HG03354 (cell line): ENCODE data around the gene MAEA.

Experiments
- ATAC-seq: cut with Tn5 transposase; IDR thresholded peaks from one replicate; pipeline ENCODE4 v1.9.1; 2021; ENCODE audit warnings: mild to moderate bottlenecking; ENCODE audit not compliant: unreplicated experiment, poor library complexity, severe bottlenecking

Gene MAEA

DNA sequence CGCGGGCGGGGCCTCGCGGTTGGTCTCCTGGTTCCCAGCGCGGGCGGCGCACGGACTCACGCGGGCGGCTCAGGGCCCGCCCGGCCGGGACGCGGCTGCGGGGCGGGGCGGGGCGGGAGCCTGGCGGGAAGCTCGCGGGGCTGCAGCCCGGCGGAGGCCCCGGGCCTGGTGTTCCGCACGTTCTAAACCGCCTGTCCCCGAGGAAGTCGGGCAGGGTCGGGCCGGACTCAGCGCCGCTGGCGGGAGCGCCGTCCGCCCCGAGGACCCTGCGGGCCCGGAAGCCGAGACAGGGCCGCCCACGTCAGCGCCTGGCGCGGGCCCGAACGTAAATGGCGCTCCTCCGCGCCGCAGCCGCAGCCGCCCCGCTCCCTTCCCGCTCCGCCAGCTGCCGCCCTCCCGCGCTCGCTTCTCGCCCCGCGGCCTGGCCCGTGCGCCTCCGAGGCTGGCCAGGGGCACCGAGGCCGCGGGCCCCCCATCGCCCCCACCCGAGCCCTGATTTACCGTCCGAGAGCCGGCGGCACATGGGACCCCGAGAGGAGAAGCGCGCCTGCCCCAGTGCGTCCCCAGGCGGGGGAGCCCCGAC lies 40.5 kb upstream of the MAEA start:
- ATAC-seq, result peak; percentile 64

DNA sequence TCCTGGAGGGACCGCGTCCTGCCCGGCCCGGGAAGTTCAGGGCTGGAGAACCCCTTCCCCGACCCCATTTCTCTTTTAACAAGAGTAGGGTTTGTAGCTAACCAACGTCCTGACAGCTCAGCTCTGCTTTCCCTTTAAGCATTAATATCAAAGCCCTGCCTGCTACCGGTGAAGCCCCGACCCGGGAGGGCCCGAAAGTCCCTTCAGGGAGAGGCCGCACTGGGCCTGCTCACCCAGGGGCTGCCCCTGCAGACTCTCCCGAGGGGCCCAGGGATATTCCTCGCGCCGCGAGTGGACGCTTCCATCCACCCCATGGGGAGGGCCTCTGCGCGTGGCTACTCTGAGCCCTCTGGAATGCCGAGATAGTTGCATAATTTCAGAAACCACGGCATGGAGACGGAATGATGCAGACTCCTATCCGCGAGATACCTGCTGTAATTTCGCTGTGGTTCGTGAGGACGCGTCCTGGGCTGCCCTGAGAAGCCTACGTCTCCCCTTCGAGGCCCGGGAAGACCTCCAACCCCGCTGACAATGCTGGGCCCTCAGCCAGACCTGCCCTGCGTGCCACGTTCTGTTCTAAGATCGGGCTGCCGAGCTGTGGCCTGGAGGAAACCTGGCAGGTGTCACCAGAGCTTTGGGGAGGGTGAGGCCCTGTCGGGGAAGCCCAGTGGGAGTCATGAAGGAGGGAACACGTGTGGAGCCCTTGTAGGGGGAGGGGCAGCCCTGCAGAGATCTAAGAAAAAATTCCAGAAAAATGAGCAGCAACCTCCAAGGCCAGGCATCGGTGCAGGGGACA lies 39.8 kb upstream of the MAEA start:
- ATAC-seq, result peak; percentile 5

DNA sequence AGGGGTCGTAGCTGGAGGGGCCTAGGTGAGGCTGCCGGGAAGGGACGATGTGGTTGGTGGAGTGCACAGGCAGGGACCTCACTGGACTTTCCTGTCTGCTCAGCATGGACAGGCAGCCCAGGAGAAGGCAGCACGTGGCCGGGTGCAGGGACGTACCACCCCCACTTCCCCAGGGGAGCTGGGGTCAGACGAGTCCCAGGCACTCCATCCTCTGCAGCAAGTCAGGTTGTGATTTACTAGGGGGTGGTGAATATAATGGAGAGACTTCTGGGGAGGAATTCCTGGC lies 39.2 kb upstream of the MAEA start:
- ATAC-seq, result no peak

DNA sequence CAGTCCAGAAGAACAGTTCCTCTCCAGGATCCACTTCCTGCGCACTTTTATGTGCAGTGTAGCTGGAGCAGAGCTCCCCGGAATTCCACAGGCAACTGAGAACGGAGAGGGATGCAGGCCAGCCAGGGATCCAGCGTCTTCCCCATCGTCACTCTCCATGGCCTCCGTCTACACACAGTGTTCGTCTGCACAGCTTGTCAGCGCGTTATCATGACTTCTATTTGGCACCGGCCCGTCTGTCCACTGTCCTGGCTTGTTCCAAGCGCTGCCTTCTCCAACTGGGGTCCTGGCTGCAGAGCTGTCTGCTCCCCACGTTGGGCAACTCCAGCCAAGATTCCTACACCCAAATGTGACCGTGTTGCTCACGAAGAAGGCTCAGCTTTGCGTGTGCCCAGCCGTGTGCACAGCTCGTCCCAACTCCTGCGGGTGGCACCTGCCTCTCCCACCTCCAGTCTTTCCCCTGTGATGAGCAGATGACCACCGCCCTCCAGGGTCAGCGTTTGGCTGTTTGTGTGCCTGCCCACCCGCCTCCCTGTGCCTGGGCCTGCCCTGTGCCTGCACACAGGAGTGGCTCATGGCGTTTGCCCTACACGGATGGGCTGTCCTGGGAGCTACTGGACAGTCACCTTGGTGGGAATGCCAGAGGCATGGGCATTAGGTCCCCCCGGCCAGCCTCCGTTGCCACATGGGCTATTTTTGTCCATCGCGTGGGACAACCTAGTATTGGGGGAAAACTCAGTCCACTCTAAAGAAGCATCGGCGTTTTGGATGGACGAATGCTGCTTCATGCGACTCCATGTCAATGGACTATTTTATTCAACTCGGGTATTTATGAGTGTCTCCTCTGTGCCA lies 38.5 kb upstream of the MAEA start:
- ATAC-seq, result no peak

DNA sequence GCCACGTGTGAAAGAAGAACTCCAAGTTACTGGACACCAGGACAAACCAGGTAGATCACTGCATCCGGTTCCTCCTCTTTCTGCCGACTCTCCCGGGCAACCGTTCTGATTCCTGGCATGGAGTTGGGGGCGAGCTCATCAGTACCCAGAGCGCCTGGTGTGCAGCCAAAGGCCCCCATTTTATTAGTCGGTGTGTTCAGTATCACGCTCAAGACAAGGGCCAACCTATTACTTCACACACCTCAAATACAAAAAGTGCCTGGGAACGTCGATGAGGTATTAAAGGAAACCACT lies 38.0 kb upstream of the MAEA start:
- no peak for ATAC-seq

DNA sequence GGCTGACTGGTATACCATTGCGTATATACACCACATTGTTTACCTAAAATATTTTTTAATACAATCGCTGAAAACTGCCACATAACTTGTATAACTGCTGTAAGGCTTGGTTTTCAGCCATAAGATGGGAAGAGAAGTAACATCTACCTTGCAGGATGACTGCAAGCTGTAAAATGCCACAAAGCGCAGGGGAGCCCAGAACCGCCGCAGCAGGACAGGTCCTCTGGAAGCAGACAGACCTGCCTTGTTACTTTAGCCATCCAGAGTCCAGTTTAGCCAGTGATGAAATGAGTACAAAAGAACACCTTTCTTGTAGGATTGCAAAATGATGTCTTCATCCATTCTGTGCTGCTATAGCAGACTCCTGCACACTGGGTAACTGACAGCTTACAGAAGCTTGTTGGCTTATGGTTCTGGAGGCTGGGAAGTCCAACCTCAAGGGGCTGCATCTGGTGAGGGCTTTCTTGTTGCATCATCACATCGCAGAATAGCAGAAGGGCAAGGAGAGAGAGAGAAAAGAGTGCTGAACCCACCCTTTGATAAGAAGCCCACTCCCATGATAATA lies 36.7 kb upstream of the MAEA start:
- no peak for ATAC-seq

DNA sequence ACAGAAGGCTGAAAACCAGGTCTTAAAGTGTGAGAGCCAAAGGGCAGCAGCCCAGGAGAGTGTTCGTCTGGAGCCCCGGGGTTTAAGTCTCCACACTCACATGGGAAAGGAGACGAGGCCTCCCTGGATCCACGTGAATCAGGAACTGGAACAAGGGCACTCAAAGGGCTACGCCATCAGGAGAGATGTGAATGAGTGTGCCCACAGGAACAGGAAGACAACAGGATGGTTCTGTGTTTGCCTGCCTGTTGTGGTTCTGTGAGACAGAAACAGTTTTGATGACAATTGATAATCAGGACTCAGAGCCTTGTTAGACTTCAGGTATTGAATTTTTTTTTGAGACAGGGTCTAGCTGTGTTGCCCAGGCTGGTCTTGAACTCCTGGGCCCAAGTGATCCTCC lies 35.9 kb upstream of the MAEA start:
- ATAC-seq, result no peak

DNA sequence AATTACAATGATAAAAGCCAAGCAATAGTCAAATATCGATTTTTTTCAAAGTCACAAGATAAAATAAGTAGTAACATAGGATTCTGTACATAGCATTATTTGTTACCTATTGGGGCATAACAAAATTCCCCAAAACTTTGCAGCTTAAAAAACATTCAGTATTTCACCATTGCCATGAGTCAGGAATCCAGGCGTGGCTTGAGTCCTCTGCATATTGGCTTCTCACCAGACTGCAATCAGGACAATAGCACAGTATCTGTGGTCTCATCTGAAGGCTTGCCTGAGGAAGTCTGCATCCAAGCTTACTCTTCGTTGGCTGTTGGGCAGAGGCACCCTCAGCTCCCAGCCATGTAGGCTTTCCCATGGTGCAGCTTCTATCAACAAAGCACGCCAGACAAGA lies 34.5 kb upstream of the MAEA start:
- no peak for ATAC-seq

DNA sequence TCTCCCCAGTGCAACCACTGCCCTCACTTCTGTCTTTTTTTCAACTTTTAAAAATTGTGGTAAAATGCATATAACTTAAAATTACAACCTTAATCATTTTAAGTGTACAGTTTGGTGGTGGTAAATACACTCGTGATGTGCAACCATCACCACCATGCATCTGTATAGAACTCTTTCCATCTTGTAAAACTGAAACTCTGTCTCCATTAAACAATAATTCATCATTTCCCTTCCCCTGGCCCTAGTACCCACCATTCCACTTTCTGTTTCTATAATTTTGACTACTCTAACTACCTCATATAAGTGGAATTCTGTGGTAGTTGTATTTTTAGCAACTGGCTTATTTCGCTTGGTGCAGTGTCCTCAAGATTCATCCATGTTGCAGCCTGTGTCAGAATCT lies 34.0 kb upstream of the MAEA start:
- ATAC-seq, result no peak

DNA sequence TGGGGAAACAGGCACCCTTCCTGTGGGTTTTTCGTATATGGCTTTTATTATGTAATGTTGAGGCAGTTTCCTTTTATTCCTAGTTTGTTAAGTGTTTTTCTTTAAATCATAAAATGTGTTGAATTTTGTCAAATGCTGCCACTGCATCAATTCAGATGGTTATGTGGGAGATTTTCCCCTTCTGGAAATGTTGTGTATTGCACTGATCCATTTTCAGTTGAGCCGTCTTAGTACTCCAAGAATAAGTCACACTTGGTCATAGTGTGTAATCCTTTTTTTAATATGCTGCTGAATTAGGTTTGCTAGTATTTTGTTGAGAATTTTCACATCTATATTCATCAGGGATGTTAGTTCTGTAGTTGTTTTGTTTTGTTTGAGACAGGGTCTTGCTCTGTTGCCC lies 31.2 kb upstream of the MAEA start:
- ATAC-seq, result no peak

DNA sequence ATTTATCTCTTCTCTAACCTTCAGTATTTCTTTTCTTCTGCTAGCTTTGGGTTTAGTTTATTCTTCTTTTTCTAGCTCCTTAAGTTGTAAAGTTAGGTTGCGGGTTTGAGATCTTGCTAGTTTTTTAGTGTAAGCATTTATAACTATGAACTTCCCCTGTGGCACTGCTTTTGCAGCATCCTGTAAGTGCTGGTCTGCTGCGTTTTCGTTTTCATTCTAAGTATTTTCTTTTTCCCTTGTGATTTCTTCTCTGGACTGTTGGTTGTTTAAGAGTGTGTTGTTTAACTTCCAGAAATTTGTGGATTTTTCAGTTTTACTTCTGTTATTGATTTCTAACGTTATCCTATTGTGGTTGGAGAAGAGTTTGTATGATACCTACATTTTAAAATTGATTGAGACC lies 29.7 kb upstream of the MAEA start:
- ATAC-seq, result no peak

DNA sequence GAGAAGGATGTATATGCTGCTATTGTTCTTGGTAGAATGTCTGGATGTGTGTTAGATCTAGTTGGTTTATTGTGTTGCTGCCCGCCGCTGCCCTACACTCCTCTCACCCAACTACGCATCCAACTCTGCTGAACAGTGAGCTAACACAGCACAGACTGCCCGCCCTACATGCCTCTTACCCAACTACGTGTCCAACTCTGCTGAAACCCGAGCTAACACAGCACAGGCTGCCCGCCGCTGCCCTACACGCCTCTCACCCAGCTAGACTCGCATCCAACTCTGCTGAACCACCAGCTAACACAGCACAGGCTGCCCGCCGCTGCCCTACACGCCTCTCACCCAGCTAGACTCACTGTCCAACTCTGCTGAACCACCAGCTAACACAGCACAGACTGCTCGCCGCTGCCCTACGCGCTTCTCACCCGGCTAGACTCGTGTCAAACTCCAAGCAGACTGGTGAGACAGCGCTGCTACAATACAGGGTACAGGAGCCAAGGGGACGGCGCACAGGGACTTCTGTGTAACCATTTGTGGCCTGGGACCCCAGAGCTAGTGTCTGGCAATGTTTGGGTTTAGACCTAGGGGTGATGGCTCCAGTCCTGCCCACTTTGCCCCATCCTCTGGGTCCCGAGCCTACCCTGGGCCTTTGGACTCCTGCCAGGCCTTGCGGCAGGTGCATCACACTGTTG lies 29.1 kb upstream of the MAEA start:
- no peak for ATAC-seq

DNA sequence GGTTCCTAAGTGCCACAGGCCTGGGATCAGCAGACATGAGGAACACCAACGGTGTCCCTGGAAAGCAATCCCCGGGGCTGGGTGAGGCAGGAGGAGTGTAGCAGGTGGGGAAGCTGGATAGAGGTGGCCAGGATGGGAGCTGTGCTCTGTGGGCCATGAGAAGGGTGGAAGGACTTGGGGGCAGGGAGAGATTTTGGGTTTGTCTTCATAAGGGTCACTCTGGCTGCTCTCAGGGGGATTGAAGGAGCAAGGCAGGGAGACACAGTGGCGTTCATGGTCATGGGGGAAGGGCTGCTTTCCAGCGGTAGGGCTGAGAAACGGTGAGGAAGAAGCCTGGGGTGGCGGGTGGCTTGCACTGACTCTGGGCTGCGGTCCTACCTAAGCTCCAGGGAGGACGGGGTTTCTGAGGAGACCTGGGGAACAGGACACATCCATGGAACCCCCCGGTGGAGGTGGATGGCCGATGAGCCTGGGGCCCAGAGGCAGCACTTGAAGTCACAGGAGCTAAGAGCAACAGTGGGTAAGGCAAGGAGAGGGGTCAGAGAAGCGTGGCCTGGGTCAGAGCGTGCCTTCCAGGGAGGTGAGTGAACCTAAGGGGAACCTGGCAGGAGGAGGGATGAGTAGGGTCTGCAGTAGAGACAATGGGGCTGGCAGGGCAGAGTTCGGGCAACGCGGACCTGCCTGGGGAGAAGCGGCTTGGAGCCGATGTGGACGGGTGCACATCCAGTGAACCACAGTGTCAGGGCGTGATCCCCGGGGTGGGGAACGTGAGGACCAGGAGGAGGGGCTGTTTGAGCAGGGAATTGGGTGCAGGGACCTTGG lies 28.4 kb upstream of the MAEA start:
- no peak for ATAC-seq

DNA sequence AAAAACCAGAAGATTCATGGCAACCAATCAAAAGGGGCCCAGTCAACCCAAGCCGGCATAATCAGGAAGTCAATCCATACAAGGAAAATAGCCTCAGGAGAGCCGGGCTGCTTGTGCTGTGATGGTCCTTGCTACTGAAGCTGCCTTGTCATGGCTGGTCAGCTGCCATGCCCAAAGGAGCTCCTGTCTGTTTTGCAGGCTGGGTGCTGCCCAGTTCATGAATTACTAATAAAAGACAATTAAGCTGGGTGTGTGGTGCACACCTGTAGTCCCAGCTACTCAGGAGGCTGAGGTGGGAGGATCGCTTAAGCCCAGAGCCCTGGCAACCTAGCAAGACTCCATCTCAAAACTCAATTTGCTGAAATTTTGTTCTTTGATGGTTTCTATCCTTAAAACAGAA lies 24.7 kb upstream of the MAEA start:
- no peak for ATAC-seq

DNA sequence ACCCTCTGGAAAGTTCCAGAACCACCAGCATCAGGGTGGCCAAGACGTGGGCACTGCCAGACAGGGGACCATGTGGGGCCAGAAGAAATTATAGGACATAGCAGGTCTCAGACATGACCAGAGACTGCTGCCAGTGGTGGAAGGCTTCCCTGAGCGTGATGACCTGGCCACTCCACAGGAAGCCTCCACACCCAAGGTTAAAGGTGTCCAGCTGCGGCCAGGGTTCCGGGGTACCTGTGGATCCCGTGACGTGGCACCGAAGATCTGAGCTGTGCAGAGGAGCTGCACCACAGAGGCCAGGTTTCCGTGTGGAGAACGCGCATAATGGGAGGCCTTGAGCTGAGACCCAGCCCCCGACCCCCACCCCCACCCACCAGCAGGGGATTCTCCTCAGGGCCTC lies 24.3 kb upstream of the MAEA start:
- ATAC-seq, result no peak

DNA sequence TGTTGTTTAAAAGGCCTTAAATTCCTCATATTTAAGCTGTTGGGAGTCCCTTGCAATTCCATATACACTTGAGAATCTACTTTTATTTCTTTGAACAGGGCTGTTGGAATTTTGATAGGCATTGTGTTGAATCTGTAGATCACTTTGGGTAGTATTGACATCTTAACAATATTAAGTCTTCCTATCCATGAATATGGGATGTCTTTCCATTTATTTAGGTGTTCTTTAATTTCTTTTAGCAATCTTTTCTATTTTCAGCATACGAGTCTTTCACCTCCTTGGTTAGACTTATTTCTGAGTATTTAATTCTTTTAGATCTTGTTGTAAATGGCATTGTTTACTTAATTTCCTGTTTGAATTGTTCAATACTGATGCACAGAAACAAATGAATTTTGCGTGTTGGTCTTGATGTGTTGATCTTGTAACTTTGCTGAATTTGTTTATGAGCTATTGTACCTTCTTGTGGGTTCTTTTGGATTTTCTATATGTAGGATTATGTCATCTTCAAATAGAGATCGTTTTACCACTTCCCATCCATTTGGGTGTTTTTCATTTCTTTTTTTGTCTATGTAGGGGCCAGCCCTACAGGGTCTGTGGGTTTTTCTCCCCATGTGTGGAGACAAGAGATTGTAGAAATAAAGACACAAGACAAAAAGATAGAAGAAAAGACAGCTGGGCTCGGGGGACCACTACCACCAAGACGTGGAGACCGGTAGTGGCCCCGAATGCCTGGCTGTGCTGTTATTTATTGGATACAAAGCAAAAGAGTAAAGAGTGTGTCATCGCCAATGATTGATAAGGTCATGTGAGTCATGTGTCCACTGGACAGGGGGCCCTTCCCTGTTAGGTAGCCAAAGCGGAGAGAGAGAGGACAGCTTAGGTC lies 22.6 kb upstream of the MAEA start:
- no peak for ATAC-seq

DNA sequence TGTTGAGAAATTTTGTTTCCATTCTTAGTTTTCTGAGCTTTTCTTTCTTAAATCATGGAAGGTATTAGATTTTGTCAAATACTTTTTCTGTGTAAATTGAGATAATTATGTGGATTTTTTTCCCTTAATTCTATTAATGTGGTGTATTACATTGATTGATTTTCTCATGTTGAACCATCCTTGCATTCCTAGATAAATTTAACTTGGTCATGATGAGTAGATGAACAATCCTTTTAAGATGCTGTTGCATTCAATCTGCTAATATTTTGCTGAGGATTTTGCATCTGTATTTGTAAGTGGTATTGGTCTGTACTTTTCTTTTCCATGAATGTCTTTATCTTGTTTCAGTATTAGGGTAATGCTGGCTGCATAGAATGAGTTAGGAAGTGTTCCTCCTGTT lies 20.5 kb upstream of the MAEA start:
- no peak for ATAC-seq

DNA sequence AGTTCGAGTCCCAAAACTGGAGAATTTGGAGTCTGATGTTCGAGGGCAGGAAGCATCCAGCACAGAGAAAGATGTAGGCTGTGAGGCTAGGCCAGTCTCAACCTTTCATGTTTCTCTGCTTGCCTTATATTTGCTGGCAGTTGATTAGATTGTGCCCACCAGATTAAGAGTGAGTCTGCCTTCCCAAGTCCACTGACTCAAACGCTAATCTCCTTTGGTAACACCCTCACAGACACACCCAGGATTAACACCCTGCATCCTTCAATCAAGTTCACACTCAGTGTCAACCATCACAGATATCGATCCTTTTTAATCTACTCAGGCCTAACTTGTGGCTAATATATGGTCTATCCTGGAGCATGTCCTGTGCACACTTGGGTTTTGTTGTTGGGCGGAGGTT lies 18.0 kb upstream of the MAEA start:
- no peak for ATAC-seq

DNA sequence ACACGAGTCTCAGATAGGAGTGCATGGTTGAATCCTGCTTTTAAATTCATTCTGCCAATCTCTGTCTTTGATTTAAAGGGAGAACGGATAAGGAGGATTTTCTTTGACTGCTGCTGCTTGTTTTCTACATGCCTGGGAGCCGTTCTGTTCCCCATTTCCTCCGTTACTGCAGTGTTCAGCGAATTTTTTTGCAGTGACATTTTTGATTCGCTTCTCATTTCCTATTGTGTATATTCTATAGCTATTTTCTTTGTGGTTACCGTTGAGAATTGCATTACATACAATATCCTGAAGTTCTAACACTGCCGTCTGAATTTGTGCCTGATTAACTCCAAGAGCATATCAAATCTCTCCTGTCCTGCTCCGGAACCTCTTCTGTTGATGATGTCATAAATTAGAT lies 14.8 kb upstream of the MAEA start:
- ATAC-seq, result no peak
